ENCODE results near the gene ADAMTSL2.

GRCh38 chr9:133603135-133603927 is 68.8 kb downstream of the ADAMTSL2 start:
- TF ChIP-seq, protein P1, sequence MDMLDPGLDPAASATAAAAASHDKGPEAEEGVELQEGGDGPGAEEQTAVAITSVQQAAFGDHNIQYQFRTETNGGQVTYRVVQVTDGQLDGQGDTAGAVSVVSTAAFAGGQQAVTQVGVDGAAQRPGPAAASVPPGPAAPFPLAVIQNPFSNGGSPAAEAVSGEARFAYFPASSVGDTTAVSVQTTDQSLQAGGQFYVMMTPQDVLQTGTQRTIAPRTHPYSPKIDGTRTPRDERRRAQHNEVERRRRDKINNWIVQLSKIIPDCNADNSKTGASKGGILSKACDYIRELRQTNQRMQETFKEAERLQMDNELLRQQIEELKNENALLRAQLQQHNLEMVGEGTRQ (IDR thresholded peaks at IDR 0.05; ENCODE audit: borderline replicate concordance, low read depth, low read length): no peak
- no peak for TF ChIP-seq SIN3A (IDR thresholded peaks at IDR 0.05; ENCODE audit: borderline replicate concordance, low read depth, low read length)
- no peak for TF ChIP-seq CTCF (IDR thresholded peaks at IDR 0.05)
- no peak for TF ChIP-seq TCF12 (IDR thresholded peaks at IDR 0.05)
- no peak for TF ChIP-seq POLR2AphosphoS5 (IDR thresholded peaks at IDR 0.05; ENCODE audit: low read depth, low read length)

All from SK-N-SH (cell line).